Measurements from ENCODE around the gene TMEM200C.

Gene TMEM200C

GRCh38 chr18:5939801-5940667 lies 44.7 kb upstream of the TMEM200C start:
- Histone ChIP-seq H3K36me3 (ENCODE audit: control insufficient read depth, insufficient read depth, low read length) (no peaks in the 10 kb centered on the region), H3K4me3 (replicated peaks; ENCODE audit: low read depth, low read length) (no peak overlapping the region), H3K27me3 (replicated peaks; ENCODE audit: control insufficient read depth, insufficient read depth, low read length) (no peaks in the 10 kb centered on the region)
- DNase-seq (ENCODE audit: extremely low read depth, insufficient read length): no peak
- TF ChIP-seq CTCF (IDR thresholded peaks at IDR 0.05; ENCODE audit: insufficient read depth, low read length, poor library complexity, severe bottlenecking): no peak

DNA sequence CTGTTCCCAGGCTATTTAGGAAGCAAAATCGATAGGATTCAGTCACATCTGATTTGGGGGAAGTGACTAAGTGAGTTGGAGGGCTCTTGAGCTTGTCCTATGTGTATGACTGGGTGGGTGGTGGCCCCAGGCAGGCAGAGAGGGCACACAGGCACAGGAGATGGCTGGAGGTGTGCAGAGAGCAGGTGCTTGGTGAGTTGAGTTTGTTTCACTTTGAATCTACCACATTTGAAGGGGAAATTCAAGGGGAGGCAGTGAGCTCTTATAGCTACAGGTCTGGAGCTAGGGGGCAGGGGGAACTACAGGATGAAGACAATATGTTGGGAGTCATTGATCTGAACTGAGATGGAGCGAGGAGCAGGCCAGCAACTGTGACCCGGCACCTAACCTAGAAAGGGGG lies 42.5 kb upstream of the TMEM200C start:
- no peak overlapping the region for H3K4me3 ChIP-seq (replicated peaks; ENCODE audit: low read depth, low read length)
- no peak for TF ChIP-seq CTCF (IDR thresholded peaks at IDR 0.05; ENCODE audit: insufficient read depth, low read length, poor library complexity, severe bottlenecking)
- H3K27me3 ChIP-seq (replicated peaks; ENCODE audit: control insufficient read depth, insufficient read depth, low read length): no peaks in the 10 kb centered on the region
- no peaks in the 10 kb centered on the region for H3K36me3 ChIP-seq (ENCODE audit: control insufficient read depth, insufficient read depth, low read length)
- no peak for DNase-seq (ENCODE audit: extremely low read depth, insufficient read length)

DNA sequence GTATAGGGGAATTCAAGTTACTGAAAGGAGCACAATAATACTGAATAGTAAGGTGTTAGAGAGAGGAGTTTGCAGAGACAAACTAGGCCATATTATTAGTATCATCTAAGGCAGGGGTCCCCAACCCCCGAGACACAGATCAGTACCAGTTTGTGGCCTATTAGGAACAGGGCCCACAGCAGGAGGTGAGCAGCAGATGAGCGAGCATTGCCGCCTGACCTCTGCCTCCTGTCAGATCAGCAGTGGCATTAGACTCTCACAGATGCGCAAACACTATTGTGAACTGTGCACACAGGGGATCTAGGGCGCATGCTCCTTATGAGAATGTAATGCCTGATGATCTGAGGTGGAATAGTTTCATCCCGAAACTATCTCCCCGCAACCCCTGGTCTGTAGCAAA lies 41.8 kb upstream of the TMEM200C start:
- Histone ChIP-seq H3K27me3 (replicated peaks; ENCODE audit: control insufficient read depth, insufficient read depth, low read length) (no peaks in the 10 kb centered on the region), H3K36me3 (ENCODE audit: control insufficient read depth, insufficient read depth, low read length) (no peaks in the 10 kb centered on the region), H3K4me3 (replicated peaks; ENCODE audit: low read depth, low read length) (no peak overlapping the region)
- no peak for TF ChIP-seq CTCF (IDR thresholded peaks at IDR 0.05; ENCODE audit: insufficient read depth, low read length, poor library complexity, severe bottlenecking)
- DNase-seq (ENCODE audit: extremely low read depth, insufficient read length): no peak

DNA sequence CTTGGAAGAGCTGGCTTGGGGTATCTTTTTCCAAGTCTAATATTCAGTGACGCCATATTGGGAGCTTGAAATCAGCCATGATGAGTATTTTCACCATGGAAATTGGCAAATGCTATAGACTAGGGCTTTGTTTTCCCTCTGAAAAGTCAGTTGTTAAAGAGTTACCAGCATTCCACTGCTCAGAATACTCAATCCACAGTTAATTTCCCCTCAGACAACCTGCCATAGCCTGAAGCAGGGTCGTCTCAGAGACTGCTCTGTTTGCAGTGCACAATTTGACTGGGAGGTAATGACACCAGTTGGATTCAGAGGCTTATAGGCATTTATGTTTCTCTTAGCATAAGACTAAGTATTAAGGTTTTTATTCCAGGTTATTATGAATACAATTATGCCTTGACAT lies 35.5 kb upstream of the TMEM200C start:
- no peak overlapping the region for H3K4me3 ChIP-seq (replicated peaks; ENCODE audit: low read depth, low read length)
- no peak for TF ChIP-seq CTCF (IDR thresholded peaks at IDR 0.05; ENCODE audit: insufficient read depth, low read length, poor library complexity, severe bottlenecking)
- H3K36me3 ChIP-seq (ENCODE audit: control insufficient read depth, insufficient read depth, low read length): no peaks in the 10 kb centered on the region
- DNase-seq (ENCODE audit: extremely low read depth, insufficient read length): no peak
- H3K27me3 ChIP-seq (replicated peaks; ENCODE audit: control insufficient read depth, insufficient read depth, low read length): no peaks in the 10 kb centered on the region

GRCh38 chr18:5918205-5918858 lies 23.0 kb upstream of the TMEM200C start:
- no peak for DNase-seq (ENCODE audit: extremely low read depth, insufficient read length)

More at GRCh38 chr18:5918205-5918858, 23.0 kb upstream of the TMEM200C start:
- no peak overlapping the region for H3K4me3 ChIP-seq (replicated peaks; ENCODE audit: low read depth, low read length)
- no peaks in the 10 kb centered on the region for H3K36me3 ChIP-seq (ENCODE audit: control insufficient read depth, insufficient read depth, low read length)
- no peaks in the 10 kb centered on the region for H3K27me3 ChIP-seq (replicated peaks; ENCODE audit: control insufficient read depth, insufficient read depth, low read length)
- no peak for TF ChIP-seq CTCF (IDR thresholded peaks at IDR 0.05; ENCODE audit: insufficient read depth, low read length, poor library complexity, severe bottlenecking)
